Measurements from ENCODE around the gene TNFAIP6. TPM values are rescaled to one million over a fixed set of nuclear protein-coding genes. Genes with fewer than 3 reads are reported as not detected.

TNFAIP6 gene
- total RNA-seq, 2 experiments from 2014 or later, result not detected

GRCh38 chr2:151353995-151354394 is 3.4 kb upstream of the TNFAIP6 start:
- TF ChIP-seq EZH2phosphoT487 (IDR thresholded peaks at IDR 0.05; ENCODE audit: borderline replicate concordance, low read depth, low read length) (no peak), CTCF (conservative IDR thresholded peaks at IDR 0.05; ENCODE audit: low read length) (no peak)
- intact Hi-C loops (cut with micrococcal nuclease; ENCODE audit: unreplicated experiment), result no loop called here
- no peak overlapping the region for H3K4me2 ChIP-seq (ENCODE audit: low read length)
- H3K36me3 ChIP-seq (ENCODE audit: insufficient read depth, low read length), result no peaks in the 10 kb centered on the region
- ChIA-PET POLR2A (interaction anchor here (0.5 kb wide), 1 partner anchor 81 kb away, joined by 4 read pairs; no protein-coding TSS in a partner anchor), CTCF (ENCODE audit: unreplicated experiment) (no interaction called here)
- BruUV-seq (replicated peaks), result no TSS peak
- no peaks in the 10 kb centered on the region for H4K20me1 ChIP-seq (ENCODE audit: insufficient read depth, low read length)
- no peaks in the 10 kb centered on the region for H3K79me2 ChIP-seq (ENCODE audit: insufficient read depth, low read depth, low read length)
- H2AFZ ChIP-seq (ENCODE audit: low read length), result no peak overlapping the region
- H3K4me1 ChIP-seq (ENCODE audit: insufficient read depth, low read length, poor library complexity, severe bottlenecking), result no peaks in the 10 kb centered on the region
- no peak overlapping the region for H3K27ac ChIP-seq (ENCODE audit: low read depth, low read length, poor library complexity, severe bottlenecking)
- no peaks in the 10 kb centered on the region for H3K9me2 ChIP-seq (ENCODE audit: insufficient read depth, low read length)
- no peak for DNase-seq (ENCODE audit: low spot score)
- H3K9me3 ChIP-seq (ENCODE audit: low read length), result no peaks in the 10 kb centered on the region
- H3K4me3 ChIP-seq (ENCODE audit: low read depth, low read length, poor library complexity, severe bottlenecking), result no peak overlapping the region

GRCh38 chr2:151354807-151355206 is 2.6 kb upstream of the TNFAIP6 start:
- no TSS peak for BruUV-seq (replicated peaks)
- no peak for DNase-seq (ENCODE audit: low spot score)
- Histone ChIP-seq H2AFZ (ENCODE audit: low read length) (no peak overlapping the region), H4K20me1 (ENCODE audit: insufficient read depth, low read length) (no peaks in the 10 kb centered on the region), H3K27ac (ENCODE audit: low read depth, low read length, poor library complexity, severe bottlenecking) (no peak overlapping the region), H3K4me2 (ENCODE audit: low read length) (no peak overlapping the region), H3K4me1 (ENCODE audit: insufficient read depth, low read length, poor library complexity, severe bottlenecking) (no peaks in the 10 kb centered on the region), H3K79me2 (ENCODE audit: insufficient read depth, low read depth, low read length) (no peaks in the 10 kb centered on the region), H3K4me3 (ENCODE audit: low read depth, low read length, poor library complexity, severe bottlenecking) (no peak overlapping the region), H3K36me3 (ENCODE audit: insufficient read depth, low read length) (no peaks in the 10 kb centered on the region), H3K9me2 (ENCODE audit: insufficient read depth, low read length) (no peaks in the 10 kb centered on the region), H3K9me3 (ENCODE audit: low read length) (no peaks in the 10 kb centered on the region)
- intact Hi-C loops (cut with micrococcal nuclease; ENCODE audit: unreplicated experiment), result no loop called here
- CTCF ChIA-PET (ENCODE audit: unreplicated experiment), result no interaction called here
- POLR2A ChIA-PET, result no interaction called here
- no peak for TF ChIP-seq CTCF (conservative IDR thresholded peaks at IDR 0.05; ENCODE audit: low read length)
- TF ChIP-seq EZH2phosphoT487 (IDR thresholded peaks at IDR 0.05; ENCODE audit: borderline replicate concordance, low read depth, low read length), result no peak

GRCh38 chr2:151358166-151358970 is 976 bp downstream of the TNFAIP6 start:
- no peak overlapping the region for H3K4me3 ChIP-seq (ENCODE audit: low read depth, low read length, poor library complexity, severe bottlenecking)
- no peaks in the 10 kb centered on the region for H3K36me3 ChIP-seq (ENCODE audit: insufficient read depth, low read length)
- DNase-seq (ENCODE audit: low spot score), result no peak
- no peaks in the 10 kb centered on the region for H3K79me2 ChIP-seq (ENCODE audit: insufficient read depth, low read depth, low read length)
- no peak overlapping the region for H2AFZ ChIP-seq (ENCODE audit: low read length)
- BruUV-seq (replicated peaks), result no TSS peak
- ChIA-PET CTCF (ENCODE audit: unreplicated experiment) (no interaction called here), POLR2A (interaction anchor here (0.5 to 0.9 kb wide), 2 partner anchors 15 to 874 kb away, joined by 3 read pairs; no protein-coding TSS in a partner anchor)
- H4K20me1 ChIP-seq (ENCODE audit: insufficient read depth, low read length), result no peaks in the 10 kb centered on the region
- TF ChIP-seq EZH2phosphoT487 (IDR thresholded peaks at IDR 0.05; ENCODE audit: borderline replicate concordance, low read depth, low read length), result no peak
- no peak for TF ChIP-seq CTCF (conservative IDR thresholded peaks at IDR 0.05; ENCODE audit: low read length)
- no peaks in the 10 kb centered on the region for H3K9me3 ChIP-seq (ENCODE audit: low read length)
- H3K4me1 ChIP-seq (ENCODE audit: insufficient read depth, low read length, poor library complexity, severe bottlenecking), result no peaks in the 10 kb centered on the region
- no peak overlapping the region for H3K27ac ChIP-seq (ENCODE audit: low read depth, low read length, poor library complexity, severe bottlenecking)
- intact Hi-C loops (cut with micrococcal nuclease; ENCODE audit: unreplicated experiment), result no loop called here
- no peak overlapping the region for H3K4me2 ChIP-seq (ENCODE audit: low read length)
- H3K9me2 ChIP-seq (ENCODE audit: insufficient read depth, low read length), result no peaks in the 10 kb centered on the region

All from OCI-LY7 (cell line).